ENCODE results near the gene PIK3R1. TPM values are rescaled to one million over a fixed set of nuclear protein-coding genes. Genes with fewer than 3 reads are reported as not detected.
A peak's percentile ranks its signal among the peaks of the same experiment; 100 is the strongest.
"Not testable (repeated sequence)": the region's sequence is repeated elsewhere in the genome, so short reads cannot be mapped to it uniquely, and the experiment has no call there.

Gene PIK3R1
- total and polyA plus RNA-seq, 4 donors, result 73.3 to 123 (median 88.3) TPM

- no peak for DNase-seq (ENCODE audit: low read depth in 4 of 6, low spot score in 6 of 6)
- Histone ChIP-seq H3K27ac (ENCODE audit: low read depth, low read length) (no peak overlapping the region), H3K27me3 (ENCODE audit: control insufficient read depth, insufficient read depth, low read length) (no peaks in the 10 kb centered on the region), H3K4me3 (ENCODE audit: low read depth, low read length) (no peak overlapping the region), H3K4me1 (ENCODE audit: control insufficient read depth, insufficient read depth, low read length) (peaks cover 3% of the 10 kb centered on the region), H3K9me3 (ENCODE audit: control insufficient read depth, insufficient read depth, low read length) (no peaks in the 10 kb centered on the region), H3K36me3 (ENCODE audit: control insufficient read depth, insufficient read depth, low read length) (no peaks in the 10 kb centered on the region)
- 100% methylated on average over 1 of the region's 1 CpG for WGBS (ENCODE audit: insufficient coverage)
These were observed 17.5 kb downstream of the PIK3R1 start for GRCh38 chr5:68233075-68233474.

DNA sequence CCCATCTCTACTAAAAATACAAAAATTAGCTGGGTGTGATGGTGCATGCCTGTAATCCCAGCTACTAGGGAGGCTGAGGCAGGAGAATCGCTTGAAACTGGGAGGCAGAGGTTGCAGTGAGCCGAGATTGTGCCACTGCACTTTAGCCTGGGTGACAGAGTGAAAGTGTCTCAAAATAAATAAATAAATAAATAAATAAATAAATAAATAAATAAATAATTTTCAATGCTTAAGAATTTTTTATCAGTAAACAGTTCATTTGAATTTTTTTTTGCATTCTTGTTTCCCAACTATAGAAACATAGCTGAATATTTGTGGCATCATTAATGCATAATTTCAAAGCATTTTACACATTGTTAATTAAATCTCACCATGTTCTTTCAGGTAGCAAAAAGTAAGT, 19.7 kb downstream of the PIK3R1 start:
- DNase-seq (ENCODE audit: low read depth in 4 of 6, low spot score in 6 of 6); H3K4me1 ChIP-seq (ENCODE audit: control insufficient read depth, insufficient read depth, low read length); H3K4me3 ChIP-seq (ENCODE audit: low read depth, low read length); H3K9me3 ChIP-seq (ENCODE audit: control insufficient read depth, insufficient read depth, low read length); H3K27me3 ChIP-seq (ENCODE audit: control insufficient read depth, insufficient read depth, low read length); H3K36me3 ChIP-seq (ENCODE audit: control insufficient read depth, insufficient read depth, low read length); H3K27ac ChIP-seq (ENCODE audit: low read depth, low read length): not testable (repeated sequence)
- no CpG with 5 or more reads among the region's 2 CpGs for WGBS (ENCODE audit: insufficient coverage)

GRCh38 chr5:68237715-68238114, 22.2 kb downstream of the PIK3R1 start:
- peaks cover 4% of the 10 kb centered on the region for H3K4me1 ChIP-seq (ENCODE audit: control insufficient read depth, insufficient read depth, low read length)

DNA sequence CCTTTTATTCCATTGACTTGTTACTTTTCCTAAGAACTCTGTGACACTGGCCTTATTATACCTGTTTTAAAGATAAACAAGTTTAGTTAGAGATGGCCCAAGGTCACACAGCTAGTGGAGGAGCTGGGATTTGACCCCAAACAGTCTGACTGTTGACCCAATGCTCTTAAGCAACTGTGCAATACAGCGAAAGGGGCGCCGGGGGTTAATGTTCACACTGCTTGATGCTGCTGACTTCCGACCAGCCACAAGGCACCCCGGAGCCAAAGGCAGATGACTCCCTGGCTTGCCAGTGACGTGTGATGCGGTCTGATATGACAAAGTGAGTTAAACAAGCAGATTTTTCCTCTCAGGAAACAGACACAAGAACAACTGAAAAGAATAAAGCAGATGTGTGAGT, 23.9 kb downstream of the PIK3R1 start:
- H3K4me3 ChIP-seq (ENCODE audit: low read depth, low read length), result peak overlapping the region; percentile 6
- no peak for DNase-seq (ENCODE audit: low read depth in 4 of 6, low spot score in 6 of 6)

More at GRCh38 chr5:68237715-68238114, 22.2 kb downstream of the PIK3R1 start:
- H3K9me3 ChIP-seq (ENCODE audit: control insufficient read depth, insufficient read depth, low read length), result no peaks in the 10 kb centered on the region
- no peaks in the 10 kb centered on the region for H3K36me3 ChIP-seq (ENCODE audit: control insufficient read depth, insufficient read depth, low read length)
- no peak for DNase-seq (ENCODE audit: low read depth in 4 of 6, low spot score in 6 of 6)
- H3K27ac ChIP-seq (ENCODE audit: low read depth, low read length), result no peak overlapping the region
- no peaks in the 10 kb centered on the region for H3K27me3 ChIP-seq (ENCODE audit: control insufficient read depth, insufficient read depth, low read length)
- H3K4me3 ChIP-seq (ENCODE audit: low read depth, low read length), result no peak overlapping the region
- WGBS (ENCODE audit: insufficient coverage), result no CpG with 5 or more reads among the region's 2 CpGs

GRCh38 chr5:68240202-68240601, 24.6 kb downstream of the PIK3R1 start:
- Histone ChIP-seq H3K27ac (ENCODE audit: low read depth, low read length) (no peak overlapping the region), H3K4me3 (ENCODE audit: low read depth, low read length) (no peak overlapping the region), H3K27me3 (ENCODE audit: control insufficient read depth, insufficient read depth, low read length) (no peaks in the 10 kb centered on the region), H3K4me1 (ENCODE audit: control insufficient read depth, insufficient read depth, low read length) (peaks cover 4% of the 10 kb centered on the region), H3K36me3 (ENCODE audit: control insufficient read depth, insufficient read depth, low read length) (no peaks in the 10 kb centered on the region), H3K9me3 (ENCODE audit: control insufficient read depth, insufficient read depth, low read length) (no peaks in the 10 kb centered on the region)
- no peak for DNase-seq (ENCODE audit: low read depth in 4 of 6, low spot score in 6 of 6)

More for the DNA sequence above, 23.9 kb downstream of the PIK3R1 start:
- H3K4me1 ChIP-seq (ENCODE audit: control insufficient read depth, insufficient read depth, low read length), result peaks cover 4% of the 10 kb centered on the region
- H3K9me3 ChIP-seq (ENCODE audit: control insufficient read depth, insufficient read depth, low read length), result no peaks in the 10 kb centered on the region
- H3K36me3 ChIP-seq (ENCODE audit: control insufficient read depth, insufficient read depth, low read length), result no peaks in the 10 kb centered on the region
- 13% methylated on average over 3 of the region's 7 CpGs for WGBS (ENCODE audit: insufficient coverage)
- no peaks in the 10 kb centered on the region for H3K27me3 ChIP-seq (ENCODE audit: control insufficient read depth, insufficient read depth, low read length)
- peak overlapping the region; percentile 68 for H3K27ac ChIP-seq (ENCODE audit: low read depth, low read length)

GRCh38 chr5:68240771-68241170, 25.2 kb downstream of the PIK3R1 start:
- H3K36me3 ChIP-seq (ENCODE audit: control insufficient read depth, insufficient read depth, low read length), result no peaks in the 10 kb centered on the region
- H3K27me3 ChIP-seq (ENCODE audit: control insufficient read depth, insufficient read depth, low read length), result no peaks in the 10 kb centered on the region
- no peak for DNase-seq (ENCODE audit: low read depth in 4 of 6, low spot score in 6 of 6)
- no peak overlapping the region for H3K27ac ChIP-seq (ENCODE audit: low read depth, low read length)
- no peaks in the 10 kb centered on the region for H3K9me3 ChIP-seq (ENCODE audit: control insufficient read depth, insufficient read depth, low read length)
- WGBS (ENCODE audit: insufficient coverage), result no CpG with 5 or more reads among the region's 1 CpG
- no peak overlapping the region for H3K4me3 ChIP-seq (ENCODE audit: low read depth, low read length)
- H3K4me1 ChIP-seq (ENCODE audit: control insufficient read depth, insufficient read depth, low read length), result peaks cover 4% of the 10 kb centered on the region

- no peaks in the 10 kb centered on the region for H3K9me3 ChIP-seq (ENCODE audit: control insufficient read depth, insufficient read depth, low read length)
- no peak overlapping the region for H3K4me3 ChIP-seq (ENCODE audit: low read depth, low read length)
- peaks cover 4% of the 10 kb centered on the region for H3K4me1 ChIP-seq (ENCODE audit: control insufficient read depth, insufficient read depth, low read length)
- peak overlapping the region; percentile 4 for H3K27ac ChIP-seq (ENCODE audit: low read depth, low read length)
- H3K36me3 ChIP-seq (ENCODE audit: control insufficient read depth, insufficient read depth, low read length), result no peaks in the 10 kb centered on the region
- no CpG with 5 or more reads among the region's 5 CpGs for WGBS (ENCODE audit: insufficient coverage)
- no peaks in the 10 kb centered on the region for H3K27me3 ChIP-seq (ENCODE audit: control insufficient read depth, insufficient read depth, low read length)
- DNase-seq (ENCODE audit: low read depth in 4 of 6, low spot score in 6 of 6), result no peak
These were observed 27.2 kb downstream of the PIK3R1 start for GRCh38 chr5:68242743-68243142.

- no peaks in the 10 kb centered on the region for H3K36me3 ChIP-seq (ENCODE audit: control insufficient read depth, insufficient read depth, low read length)
- H3K4me1 ChIP-seq (ENCODE audit: control insufficient read depth, insufficient read depth, low read length), result peaks cover 4% of the 10 kb centered on the region
- no peaks in the 10 kb centered on the region for H3K27me3 ChIP-seq (ENCODE audit: control insufficient read depth, insufficient read depth, low read length)
- whole genome bisulfite sequencing (ENCODE audit: insufficient coverage), result 87% methylated on average over 2 of the region's 2 CpGs
- no peak overlapping the region for H3K27ac ChIP-seq (ENCODE audit: low read depth, low read length)
- DNase-seq (ENCODE audit: low read depth in 4 of 6, low spot score in 6 of 6), result no peak
- H3K4me3 ChIP-seq (ENCODE audit: low read depth, low read length), result no peak overlapping the region
- H3K9me3 ChIP-seq (ENCODE audit: control insufficient read depth, insufficient read depth, low read length), result no peaks in the 10 kb centered on the region
These were observed 27.7 kb downstream of the PIK3R1 start for GRCh38 chr5:68243251-68243650.

- no peaks in the 10 kb centered on the region for H3K27me3 ChIP-seq (ENCODE audit: control insufficient read depth, insufficient read depth, low read length)
- peaks cover 4% of the 10 kb centered on the region for H3K4me1 ChIP-seq (ENCODE audit: control insufficient read depth, insufficient read depth, low read length)
- no peak overlapping the region for H3K27ac ChIP-seq (ENCODE audit: low read depth, low read length)
- H3K9me3 ChIP-seq (ENCODE audit: control insufficient read depth, insufficient read depth, low read length), result no peaks in the 10 kb centered on the region
- H3K36me3 ChIP-seq (ENCODE audit: control insufficient read depth, insufficient read depth, low read length), result no peaks in the 10 kb centered on the region
- no peak overlapping the region for H3K4me3 ChIP-seq (ENCODE audit: low read depth, low read length)
- no peak for DNase-seq (ENCODE audit: low read depth in 4 of 6, low spot score in 6 of 6)
- 86% methylated on average over 1 of the region's 2 CpGs for WGBS (ENCODE audit: insufficient coverage)
These were observed 28.1 kb downstream of the PIK3R1 start for GRCh38 chr5:68243681-68244080.

DNA sequence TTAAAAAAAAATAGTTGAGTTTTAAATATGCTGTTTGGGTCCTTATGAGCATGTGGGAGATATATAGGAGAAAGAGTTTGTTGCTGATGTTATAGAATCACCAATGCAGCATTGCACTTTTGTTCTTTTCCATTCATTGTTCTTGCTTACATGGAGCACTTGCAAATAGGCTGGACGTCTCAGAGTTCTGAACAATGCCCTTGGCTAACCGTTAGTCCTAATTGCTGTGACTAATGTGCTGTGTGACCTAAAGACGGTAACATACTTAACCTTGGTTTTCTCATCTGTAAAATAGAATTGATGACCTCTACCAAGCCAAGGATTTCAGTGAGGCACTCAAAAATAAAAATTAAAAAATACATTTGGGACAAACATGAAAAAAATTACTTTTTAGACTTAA, 29.8 kb downstream of the PIK3R1 start:
- Histone ChIP-seq H3K27ac (ENCODE audit: low read depth, low read length) (no peak overlapping the region), H3K36me3 (ENCODE audit: control insufficient read depth, insufficient read depth, low read length) (no peaks in the 10 kb centered on the region), H3K4me3 (ENCODE audit: low read depth, low read length) (no peak overlapping the region), H3K9me3 (ENCODE audit: control insufficient read depth, insufficient read depth, low read length) (no peaks in the 10 kb centered on the region), H3K27me3 (ENCODE audit: control insufficient read depth, insufficient read depth, low read length) (no peaks in the 10 kb centered on the region), H3K4me1 (ENCODE audit: control insufficient read depth, insufficient read depth, low read length) (peaks cover 6% of the 10 kb centered on the region)
- peak in 1 of 6 donors; percentile 50 for DNase-seq (ENCODE audit: low read depth in 4 of 6, low spot score in 6 of 6)
- 8% methylated on average over 2 of the region's 3 CpGs for WGBS (ENCODE audit: insufficient coverage)

Data from spinal cord (tissue), 10 donors.